ENCODE measurements around the gene MPV17.
A peak's percentile ranks its signal among the peaks of the same experiment; 100 is the strongest.

The MPV17 gene

DNA sequence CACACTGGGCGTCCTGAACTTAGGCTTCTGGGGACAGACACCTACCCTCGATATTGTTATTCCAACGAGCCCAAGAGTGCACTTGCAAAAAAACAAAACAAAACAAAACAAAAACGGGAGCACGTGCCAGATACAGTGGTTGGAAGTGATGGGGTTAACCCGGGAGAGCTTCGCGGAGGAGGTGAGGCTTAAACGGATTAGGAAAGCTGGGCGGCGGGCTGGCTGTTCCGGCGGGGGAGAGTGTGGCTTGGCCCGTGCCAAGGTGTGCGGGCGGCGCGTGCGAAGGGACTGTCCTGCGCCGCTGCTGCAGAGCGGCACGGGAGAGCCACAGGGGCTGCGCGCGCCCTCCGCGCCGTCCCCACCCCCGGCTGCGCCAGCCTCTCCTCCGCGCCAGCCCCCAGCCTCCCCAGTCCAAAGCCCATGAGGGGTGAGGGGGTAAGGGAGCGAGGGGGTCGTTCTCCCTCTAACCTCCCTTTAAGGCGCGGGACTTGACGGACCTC, 58.6 kb downstream of the MPV17 start:
- DNase-seq, result peak; percentile 59

DNA sequence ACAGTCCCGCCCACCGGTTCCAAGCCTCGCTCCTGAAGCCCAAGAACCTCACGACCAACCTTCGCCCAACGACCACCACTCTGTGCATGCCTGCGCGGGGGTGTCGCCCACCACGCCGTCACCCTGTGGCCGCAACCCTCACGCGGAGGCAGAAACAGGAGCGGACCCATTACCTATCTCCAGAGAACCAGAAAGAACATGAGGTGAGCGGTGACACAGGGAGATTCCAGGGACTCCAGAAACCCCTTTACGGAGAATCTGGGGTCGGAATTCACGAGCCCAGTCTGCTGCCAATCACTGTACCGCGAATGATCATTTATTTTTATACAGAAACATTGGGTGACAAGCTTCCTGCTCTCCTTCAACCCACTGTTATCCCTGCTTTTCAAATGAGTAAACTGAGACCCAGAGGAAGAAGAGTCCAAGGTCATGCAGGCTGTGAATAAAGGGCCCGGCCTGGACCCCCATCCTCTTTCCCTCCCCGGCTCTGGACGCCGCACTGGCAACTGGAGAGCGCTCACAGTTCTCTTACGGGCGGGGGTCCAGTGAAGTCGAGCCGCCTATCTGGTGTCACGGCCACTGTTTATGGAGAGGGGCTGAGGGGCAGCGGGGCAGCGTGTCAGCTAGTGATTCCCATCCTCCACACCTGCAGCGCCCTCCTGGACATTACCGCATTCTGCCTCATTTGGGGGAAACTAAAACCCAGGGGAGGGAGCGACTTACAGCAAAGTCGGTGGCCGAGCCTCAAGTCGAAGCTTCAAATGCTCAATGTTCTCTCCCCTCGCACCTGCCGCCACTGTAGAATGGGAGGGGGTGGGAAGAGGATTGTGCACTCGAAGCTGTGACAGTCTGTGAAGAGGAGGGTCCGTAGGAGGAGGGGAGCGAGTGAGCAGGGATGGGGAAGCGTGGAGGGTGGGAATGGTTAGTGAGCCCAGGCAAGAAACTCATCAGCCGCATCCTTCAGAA, 59.3 kb downstream of the MPV17 start:
- peak; percentile 51 for DNase-seq

DNA sequence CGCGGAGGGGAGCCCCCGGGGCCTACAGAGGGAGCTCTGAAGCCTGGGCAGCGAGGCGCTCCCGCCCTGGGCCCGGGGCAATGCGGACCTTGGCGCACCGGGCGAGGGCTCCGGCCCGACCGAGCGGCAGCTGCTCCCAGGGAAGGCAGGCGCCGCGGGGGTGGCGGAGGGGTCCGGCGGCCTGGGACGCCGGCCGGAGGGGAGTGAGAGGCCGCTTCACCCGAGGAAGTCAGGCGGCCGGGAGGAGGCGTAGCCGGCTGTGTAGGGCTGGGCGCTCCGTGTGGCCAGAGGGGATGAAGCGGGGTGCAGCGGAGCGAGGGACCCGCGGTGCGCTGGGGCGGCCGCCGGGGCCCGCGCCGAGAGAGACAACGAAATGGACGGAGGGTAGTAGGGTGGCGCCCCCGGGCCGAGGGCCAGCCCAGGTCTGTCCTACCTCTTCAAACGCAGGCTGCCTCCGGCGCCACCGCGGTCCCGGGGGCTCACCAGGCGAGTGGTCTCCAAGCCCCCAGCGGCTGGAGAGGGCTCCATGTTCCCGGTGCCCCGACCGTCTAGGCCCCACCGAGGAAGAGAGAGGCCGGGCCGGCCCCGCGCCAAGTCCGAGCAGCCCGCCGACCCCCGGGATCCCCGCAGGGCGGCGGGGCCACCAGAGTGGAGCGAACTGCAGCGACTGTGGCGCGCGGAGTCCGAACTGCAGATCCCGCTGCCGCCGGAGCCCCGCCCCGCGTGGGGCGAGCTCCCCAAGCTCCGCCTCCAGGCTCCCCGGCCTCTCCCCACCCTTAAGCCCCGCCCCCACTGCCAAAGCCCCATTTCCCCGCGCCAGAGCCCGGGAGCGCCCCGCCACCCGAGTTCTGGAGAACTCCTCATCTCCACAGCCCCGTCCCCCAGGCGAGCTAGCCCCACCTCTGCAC, 60.3 kb downstream of the MPV17 start, which contains the start of gene SLC30A3:
SLC30A3 (minus strand) TSS at position 669 of the 908 bp plus-strand sequence; CDS start at position 528, 141 bp downstream.
- peak; percentile 53 for DNase-seq

DNA sequence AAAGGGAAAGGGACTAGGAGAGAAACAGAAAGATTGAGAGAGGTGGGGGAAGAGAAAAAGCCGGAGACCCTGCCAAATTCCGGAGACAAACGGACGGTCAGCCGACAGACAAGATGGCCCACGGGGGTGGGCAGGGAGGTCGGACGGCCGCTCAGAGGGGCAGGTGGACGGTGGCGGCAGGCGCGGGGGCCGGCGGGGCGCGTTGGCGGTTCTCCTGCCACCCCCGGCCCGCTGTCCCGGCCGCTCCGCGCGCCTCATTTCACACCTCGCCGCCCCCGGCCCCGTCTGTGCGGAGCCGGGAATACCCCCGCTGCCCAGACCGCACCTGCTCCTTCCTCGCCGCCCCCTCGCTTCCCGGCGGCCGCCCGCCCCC, 61.0 kb downstream of the MPV17 start:
- no peak for DNase-seq

DNA sequence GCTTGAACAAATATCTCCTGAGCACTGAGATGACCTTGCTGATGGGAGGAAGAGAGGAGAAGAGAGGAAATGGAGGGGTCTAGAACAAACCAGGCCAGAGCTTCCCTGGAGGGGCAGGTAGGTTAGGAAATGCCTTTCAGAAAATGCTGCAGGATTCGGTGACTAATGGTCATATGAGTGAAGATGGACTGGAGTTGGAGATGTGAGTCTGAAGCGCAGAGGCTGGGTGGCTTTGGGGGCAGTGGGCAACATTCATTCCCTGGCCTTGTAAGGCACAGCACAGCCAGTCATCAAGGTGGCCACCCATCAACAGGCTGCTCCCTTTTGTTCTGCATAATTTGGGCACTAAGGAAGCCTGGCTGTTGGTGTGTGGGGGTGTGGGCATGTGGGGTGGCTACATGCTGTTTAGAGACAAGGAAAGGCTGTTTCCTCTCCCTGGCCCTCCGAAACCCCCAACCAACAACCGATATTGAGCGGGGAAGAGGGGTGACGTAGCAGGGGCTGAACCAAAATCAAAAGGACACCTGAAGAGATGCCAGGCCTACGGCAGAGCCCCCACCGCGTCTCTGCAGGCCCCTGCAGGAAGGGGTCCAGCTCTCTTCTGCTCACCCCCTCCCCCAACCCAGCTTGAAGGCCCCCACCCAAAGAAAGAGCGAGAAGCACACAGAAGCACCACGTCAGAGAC, 61.5 kb downstream of the MPV17 start:
- DNase-seq, result no peak
